Measurements from ENCODE around the gene BLVRB. TPM values are rescaled to one million over a fixed set of nuclear protein-coding genes. Genes with fewer than 3 reads are reported as not detected.
A peak's percentile ranks its signal among the peaks of the same experiment; 100 is the strongest.

The BLVRB gene
- total and polyA plus RNA-seq, 9 of the 15 experiments (the other 6 are each of a cell fraction or from before 2014, with no cell fraction given), result 81.1 to 749 (median 331) TPM

DNA sequence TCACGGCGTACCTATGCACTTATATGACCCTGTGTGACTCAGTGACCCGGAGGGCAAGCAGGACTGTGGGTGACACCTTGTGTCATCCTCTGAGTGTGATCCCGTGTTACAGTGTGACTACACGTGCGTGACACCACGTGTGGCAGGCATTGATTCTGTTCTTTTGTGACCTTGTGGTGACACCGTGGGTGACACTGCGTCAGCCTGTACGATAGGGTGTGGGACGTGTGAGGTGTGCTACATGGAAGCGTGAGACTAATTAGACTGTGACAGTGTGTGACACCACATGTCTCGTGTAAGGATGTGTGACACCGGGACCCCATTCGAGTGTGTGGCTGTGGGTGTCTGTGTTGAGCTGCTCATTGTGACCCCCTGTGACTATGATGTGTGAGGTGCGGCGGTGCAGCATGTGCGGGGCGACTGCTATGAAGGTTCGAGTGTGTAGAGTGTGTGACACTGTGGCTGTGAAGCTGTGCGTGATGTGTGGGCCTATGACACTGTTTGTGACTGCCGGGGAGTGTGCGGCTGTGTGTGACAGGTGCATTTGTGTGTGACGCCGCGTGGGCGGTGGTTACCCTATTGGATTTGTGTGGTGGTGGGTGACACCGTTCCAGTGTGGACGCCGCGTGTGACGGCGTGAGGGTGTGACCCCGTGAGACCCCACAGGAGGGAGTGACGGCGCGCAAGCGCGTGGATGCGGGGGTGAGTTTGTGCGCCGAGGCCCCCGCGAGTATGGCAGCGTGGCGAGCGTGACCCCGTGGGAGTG is 857 bp upstream of the BLVRB start (continued):
- TF ChIP-seq, protein P1, sequence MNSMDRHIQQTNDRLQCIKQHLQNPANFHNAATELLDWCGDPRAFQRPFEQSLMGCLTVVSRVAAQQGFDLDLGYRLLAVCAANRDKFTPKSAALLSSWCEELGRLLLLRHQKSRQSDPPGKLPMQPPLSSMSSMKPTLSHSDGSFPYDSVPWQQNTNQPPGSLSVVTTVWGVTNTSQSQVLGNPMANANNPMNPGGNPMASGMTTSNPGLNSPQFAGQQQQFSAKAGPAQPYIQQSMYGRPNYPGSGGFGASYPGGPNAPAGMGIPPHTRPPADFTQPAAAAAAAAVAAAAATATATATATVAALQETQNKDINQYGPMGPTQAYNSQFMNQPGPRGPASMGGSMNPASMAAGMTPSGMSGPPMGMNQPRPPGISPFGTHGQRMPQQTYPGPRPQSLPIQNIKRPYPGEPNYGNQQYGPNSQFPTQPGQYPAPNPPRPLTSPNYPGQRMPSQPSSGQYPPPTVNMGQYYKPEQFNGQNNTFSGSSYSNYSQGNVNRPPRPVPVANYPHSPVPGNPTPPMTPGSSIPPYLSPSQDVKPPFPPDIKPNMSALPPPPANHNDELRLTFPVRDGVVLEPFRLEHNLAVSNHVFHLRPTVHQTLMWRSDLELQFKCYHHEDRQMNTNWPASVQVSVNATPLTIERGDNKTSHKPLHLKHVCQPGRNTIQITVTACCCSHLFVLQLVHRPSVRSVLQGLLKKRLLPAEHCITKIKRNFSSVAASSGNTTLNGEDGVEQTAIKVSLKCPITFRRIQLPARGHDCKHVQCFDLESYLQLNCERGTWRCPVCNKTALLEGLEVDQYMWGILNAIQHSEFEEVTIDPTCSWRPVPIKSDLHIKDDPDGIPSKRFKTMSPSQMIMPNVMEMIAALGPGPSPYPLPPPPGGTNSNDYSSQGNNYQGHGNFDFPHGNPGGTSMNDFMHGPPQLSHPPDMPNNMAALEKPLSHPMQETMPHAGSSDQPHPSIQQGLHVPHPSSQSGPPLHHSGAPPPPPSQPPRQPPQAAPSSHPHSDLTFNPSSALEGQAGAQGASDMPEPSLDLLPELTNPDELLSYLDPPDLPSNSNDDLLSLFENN (IDR thresholded peaks at IDR 0.05; ENCODE audit: low read depth in 2 of 2, low read length in 2 of 2), result no peak
- no peak for TF ChIP-seq POLR2H (tag; IDR thresholded peaks at IDR 0.05; ENCODE audit: low read depth)
- no peak for TF ChIP-seq ZNF3 (CRISPR knock-in tag; IDR thresholded peaks at IDR 0.05)
- TF ChIP-seq TAL1 (IDR thresholded peaks at IDR 0.05), result no peak
- TF ChIP-seq, protein P2, sequence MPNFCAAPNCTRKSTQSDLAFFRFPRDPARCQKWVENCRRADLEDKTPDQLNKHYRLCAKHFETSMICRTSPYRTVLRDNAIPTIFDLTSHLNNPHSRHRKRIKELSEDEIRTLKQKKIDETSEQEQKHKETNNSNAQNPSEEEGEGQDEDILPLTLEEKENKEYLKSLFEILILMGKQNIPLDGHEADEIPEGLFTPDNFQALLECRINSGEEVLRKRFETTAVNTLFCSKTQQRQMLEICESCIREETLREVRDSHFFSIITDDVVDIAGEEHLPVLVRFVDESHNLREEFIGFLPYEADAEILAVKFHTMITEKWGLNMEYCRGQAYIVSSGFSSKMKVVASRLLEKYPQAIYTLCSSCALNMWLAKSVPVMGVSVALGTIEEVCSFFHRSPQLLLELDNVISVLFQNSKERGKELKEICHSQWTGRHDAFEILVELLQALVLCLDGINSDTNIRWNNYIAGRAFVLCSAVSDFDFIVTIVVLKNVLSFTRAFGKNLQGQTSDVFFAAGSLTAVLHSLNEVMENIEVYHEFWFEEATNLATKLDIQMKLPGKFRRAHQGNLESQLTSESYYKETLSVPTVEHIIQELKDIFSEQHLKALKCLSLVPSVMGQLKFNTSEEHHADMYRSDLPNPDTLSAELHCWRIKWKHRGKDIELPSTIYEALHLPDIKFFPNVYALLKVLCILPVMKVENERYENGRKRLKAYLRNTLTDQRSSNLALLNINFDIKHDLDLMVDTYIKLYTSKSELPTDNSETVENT (CRISPR knock-in tag; IDR thresholded peaks at IDR 0.05), result no peak
- no peak for TF ChIP-seq ZFP36 (IDR thresholded peaks at IDR 0.05; ENCODE audit: low read depth, low read length, partially characterized antibody)
- TF ChIP-seq GTF2E2 (tag; IDR thresholded peaks at IDR 0.05), result no peak
- TF ChIP-seq GTF2A2 (tag; IDR thresholded peaks at IDR 0.05), result no peak
- TF ChIP-seq ZNF316 (IDR thresholded peaks at IDR 0.05), result no peak
- no peak for TF ChIP-seq RFX1 (IDR thresholded peaks at IDR 0.05)
- TF ChIP-seq, protein P3, sequence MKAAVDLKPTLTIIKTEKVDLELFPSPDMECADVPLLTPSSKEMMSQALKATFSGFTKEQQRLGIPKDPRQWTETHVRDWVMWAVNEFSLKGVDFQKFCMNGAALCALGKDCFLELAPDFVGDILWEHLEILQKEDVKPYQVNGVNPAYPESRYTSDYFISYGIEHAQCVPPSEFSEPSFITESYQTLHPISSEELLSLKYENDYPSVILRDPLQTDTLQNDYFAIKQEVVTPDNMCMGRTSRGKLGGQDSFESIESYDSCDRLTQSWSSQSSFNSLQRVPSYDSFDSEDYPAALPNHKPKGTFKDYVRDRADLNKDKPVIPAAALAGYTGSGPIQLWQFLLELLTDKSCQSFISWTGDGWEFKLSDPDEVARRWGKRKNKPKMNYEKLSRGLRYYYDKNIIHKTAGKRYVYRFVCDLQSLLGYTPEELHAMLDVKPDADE (conservative IDR thresholded peaks at IDR 0.05; ENCODE audit: control insufficient read depth, low read depth, low read length), result no peak
- no peak for TF ChIP-seq BACH1 (tag; IDR thresholded peaks at IDR 0.05)
- 0 out of 4 replicates have a peak, but pooled peaks of 1 of the 2 experiments have one; percentile 9 for TF ChIP-seq MAZ (CRISPR knock-in tag; conservative IDR thresholded peaks at IDR 0.05 in 1 of 2, IDR thresholded peaks at IDR 0.05 in 1 of 2)
- TF ChIP-seq HLTF (IDR thresholded peaks at IDR 0.05), result no peak
- 0 out of 4 replicates have a peak, but pooled peaks of 1 of the 2 experiments have one; percentile 26 for TF ChIP-seq FOXA3 (CRISPR knock-in tag; conservative IDR thresholded peaks at IDR 0.05 in 1 of 2, IDR thresholded peaks at IDR 0.05 in 1 of 2)
- no peak for TF ChIP-seq ZNF778 (CRISPR knock-in tag; IDR thresholded peaks at IDR 0.05)
- TF ChIP-seq KHSRP (IDR thresholded peaks at IDR 0.05), result peak; percentile 25; the same call in 1 of the 2 replicates
- TF ChIP-seq CEBPB (tag; IDR thresholded peaks at IDR 0.05), result no peak
- no peak for TF ChIP-seq NFRKB (IDR thresholded peaks at IDR 0.05; ENCODE audit: low read depth)
- TF ChIP-seq BCOR (IDR thresholded peaks at IDR 0.05), result peak; percentile 38; the same call in 1 of the 2 replicates
- TF ChIP-seq CBFA2T2 (conservative IDR thresholded peaks at IDR 0.05), result no peak
- TF ChIP-seq NCOR1 (IDR thresholded peaks at IDR 0.05), result no peak
- peak; percentile 16; the same call in 1 of the 2 replicates for TF ChIP-seq SOX6 (IDR thresholded peaks at IDR 0.05)
- no peak for TF ChIP-seq ELF1 (tag; IDR thresholded peaks at IDR 0.05)

Data from K562 (cell line).